Astrocyte (in vitro differentiated cells and primary cell): ENCODE data around the gene CPNE6. TPM values are rescaled to one million over a fixed set of nuclear protein-coding genes. Genes with fewer than 3 reads are reported as not detected.

ENCODE experiments used
- DNase-seq: peaks from one replicate; pipeline ENCODE4 v3.0.0-alpha.2; 2010; ENCODE audit warnings: low read depth
- FAIRE-seq: peaks from 2 replicates; lab custom pipeline; 2011; peaks lifted over from hg19 to GRCh38; lab: Jason Lieb, UNC
- H2AFZ ChIP-seq: 2 replicates; pipeline ENCODE4 v1.6.0; 2012; ENCODE audit warnings: low read depth, low read length, inconsistent platforms
- H3K27ac ChIP-seq: 2 replicates; pipeline ENCODE4 v1.5.1; 2011; ENCODE audit warnings: low read depth, low read length, inconsistent platforms
- H3K27me3 ChIP-seq: 2 replicates; pipeline ENCODE4 v1.6.0; 2011; ENCODE audit warnings: low read length, inconsistent platforms; ENCODE audit not compliant: insufficient read depth
- H3K36me3 ChIP-seq: 2 replicates; pipeline ENCODE4 v1.5.1; 2011; ENCODE audit warnings: low read length, inconsistent platforms; ENCODE audit not compliant: insufficient read depth
- H3K4me1 ChIP-seq: 2 replicates; pipeline ENCODE4 v1.5.1; 2011; ENCODE audit warnings: low read length, inconsistent platforms; ENCODE audit not compliant: insufficient read depth
- H3K4me2 ChIP-seq: 2 replicates; pipeline ENCODE4 v1.6.0; 2012; ENCODE audit warnings: low read length, inconsistent platforms
- H3K4me3 ChIP-seq: 2 replicates; pipeline ENCODE4 v1.5.1; 2011; ENCODE audit warnings: low read depth, mild to moderate bottlenecking, low read length, inconsistent platforms; ENCODE audit not compliant: insufficient read depth
- H3K79me2 ChIP-seq: 2 replicates; pipeline ENCODE4 v1.6.0; 2012; ENCODE audit warnings: mild to moderate bottlenecking, low read length, inconsistent platforms; ENCODE audit not compliant: insufficient read depth
- H3K9ac ChIP-seq: 2 replicates; pipeline ENCODE4 v1.6.0; 2012; ENCODE audit warnings: mild to moderate bottlenecking, low read length, inconsistent platforms
- H3K9me3 ChIP-seq: 2 replicates; pipeline ENCODE4 v1.5.1; 2012; ENCODE audit warnings: low read depth, mild to moderate bottlenecking, low read length, inconsistent platforms; ENCODE audit not compliant: insufficient read depth
- H4K20me1 ChIP-seq: 2 replicates; pipeline ENCODE4 v1.6.0; 2012; ENCODE audit warnings: low read length, inconsistent platforms; ENCODE audit not compliant: insufficient read depth
- H3K27ac Mint-ChIP-seq: one replicate; pipeline ENCODE4 v1.8.0; 2021; ENCODE audit warnings: mild to moderate bottlenecking, mixed read lengths; ENCODE audit not compliant: unreplicated experiment
- H3K27me3 Mint-ChIP-seq: one replicate; pipeline ENCODE4 v1.8.0; 2021; ENCODE audit warnings: low read depth, mixed read lengths; ENCODE audit not compliant: unreplicated experiment
- H3K36me3 Mint-ChIP-seq: one replicate; pipeline ENCODE4 v1.8.0; 2021; ENCODE audit warnings: low read depth, mixed read lengths; ENCODE audit not compliant: unreplicated experiment
- H3K4me1 Mint-ChIP-seq: one replicate; pipeline ENCODE4 v1.8.0; 2021; ENCODE audit warnings: low read depth, mixed read lengths; ENCODE audit not compliant: unreplicated experiment
- H3K4me3 Mint-ChIP-seq: one replicate; pipeline ENCODE4 v1.8.0; 2021; ENCODE audit warnings: mild to moderate bottlenecking, moderate library complexity, mixed read lengths; ENCODE audit not compliant: unreplicated experiment
- H3K9me3 Mint-ChIP-seq: one replicate; pipeline ENCODE4 v1.8.0; 2021; ENCODE audit warnings: mild to moderate bottlenecking, mixed read lengths; ENCODE audit not compliant: unreplicated experiment
- CTCF ChIP-seq: IDR thresholded peaks from 2 replicates; pipeline ENCODE4 v1.5.1; 2011; ENCODE audit warnings: low read depth, mild to moderate bottlenecking, inconsistent platforms, low read length, moderate library complexity; ENCODE audit not compliant: insufficient read depth
- EZH2 ChIP-seq: IDR thresholded peaks from 2 replicates; pipeline ENCODE4 v1.6.1; 2012; ENCODE audit warnings: mild to moderate bottlenecking, low read length, inconsistent platforms; ENCODE audit not compliant: insufficient read depth
- total RNA-seq: library from RNA; stranded (reverse); gene quantifications from 2 replicates; pipeline ENCODE4 v1.2.1, GENCODE V29; 2021

Gene CPNE6
- total RNA-seq, 1 donor from 2014 or later: not detected

GRCh38 chr14:24094841-24095270, 23.5 kb downstream of the CPNE6 start:
- H3K4me3 Mint-ChIP-seq: peak overlapping the region; percentile 93
- Histone ChIP-seq H3K27ac (no peak overlapping the region), H3K9ac (peak overlapping the region; percentile 81), H3K9me3 (no peaks in the 10 kb centered on the region), H2AFZ (peak overlapping the region; percentile 95), H4K20me1 (no peaks in the 10 kb centered on the region), H3K4me2 (peak overlapping the region; percentile 94), H3K79me2 (no peaks in the 10 kb centered on the region), H3K4me1 (peaks cover 6% of the 10 kb centered on the region), H3K36me3 (no peaks in the 10 kb centered on the region), H3K27me3 (no peaks in the 10 kb centered on the region), H3K4me3 (peak overlapping the region; percentile 60)
- FAIRE-seq (no peak), DNase-seq (no peak)
- no peaks in the 10 kb centered on the region for H3K9me3 Mint-ChIP-seq
- H3K36me3 Mint-ChIP-seq: peaks cover 14% of the 10 kb centered on the region
- peaks cover 4% of the 10 kb centered on the region for H3K27me3 Mint-ChIP-seq
- no peak for TF ChIP-seq EZH2
- no peak for TF ChIP-seq CTCF
- peaks cover 15% of the 10 kb centered on the region for H3K4me1 Mint-ChIP-seq
- peak overlapping the region; percentile 88 for H3K27ac Mint-ChIP-seq

GRCh38 chr14:24095271-24096068, 24.1 kb downstream of the CPNE6 start:
- Mint-ChIP-seq H3K36me3 (peaks cover 18% of the 10 kb centered on the region), H3K9me3 (no peaks in the 10 kb centered on the region), H3K27ac (peak overlapping the region; percentile 88), H3K27me3 (peaks cover 4% of the 10 kb centered on the region), H3K4me3 (peak overlapping the region; percentile 93), H3K4me1 (peaks cover 15% of the 10 kb centered on the region)
- no peak overlapping the region for H3K27ac ChIP-seq
- no peaks in the 10 kb centered on the region for H3K27me3 ChIP-seq
- peak overlapping the region; percentile 95 for H2AFZ ChIP-seq
- TF ChIP-seq CTCF (no peak), EZH2 (no peak)
- FAIRE-seq: no peak
- H3K9me3 ChIP-seq: no peaks in the 10 kb centered on the region
- peak overlapping the region; percentile 94 for H3K4me2 ChIP-seq
- peak overlapping the region; percentile 81 for H3K9ac ChIP-seq
- peak overlapping the region; percentile 60 for H3K4me3 ChIP-seq
- peaks cover 6% of the 10 kb centered on the region for H3K4me1 ChIP-seq
- no peaks in the 10 kb centered on the region for H3K36me3 ChIP-seq
- H3K79me2 ChIP-seq: no peaks in the 10 kb centered on the region
- DNase-seq: no peak
- H4K20me1 ChIP-seq: no peaks in the 10 kb centered on the region
